HCT116 (cell line): ENCODE results near the gene DGKK. TPM values are rescaled to one million over a fixed set of nuclear protein-coding genes. Genes with fewer than 3 reads are reported as not detected.

Experiments
- ATAC-seq: fragments of 200-7000 bp; cut with Tn5 transposase; 2 replicates; pipeline ENCODE4 v1.9.1; 2020; ENCODE audit warnings: mild to moderate bottlenecking, moderate library complexity
- BruUV-seq: library from RNA; stranded (reverse); fragments of 400-500 nt; replicated peaks from 2 replicates; lab custom pipeline; 2021; lab: Mats Ljungman, UMichigan
- CTCF ChIA-PET: fragments of 300-600 bp; sonication (Branson Sonifier 250); formaldehyde crosslinking; loops from one replicate; lab custom pipeline; 2021; ENCODE audit warnings: antibody characterized with exemption; lab: Charles Lee
- POLR2A ChIA-PET: fragments of 300-600, 350-600 bp; sonication (Branson Sonifier 250); formaldehyde crosslinking; loops from one replicate; lab custom pipeline; 2021; ENCODE audit warnings: antibody characterized with exemption; lab: Charles Lee
- RAD21 ChIA-PET, 2 experiments: fragments of 300-600 bp; sonication (Branson Sonifier 250); formaldehyde crosslinking; loops; one replicate each; lab custom pipeline; 2023; ENCODE audit warnings: low total read pairs in 2 of 2; ENCODE audit not compliant: uncharacterized antibody in 2 of 2, unreplicated experiment in 2 of 2, low non-redundant PET in 1 of 2; lab: Charles Lee
- DNase-seq: peaks from one replicate; pipeline ENCODE4 v3.0.0-alpha.2; 2010; ENCODE audit warnings: low read depth, low spot score
- H2AFZ ChIP-seq: fragments of 200-600 bp; shearing (Covaris generic), sonication (generic); 2 replicates; pipeline ENCODE4 v1.6.1; 2017; ENCODE audit warnings: low read depth, mixed run types, mixed read lengths, antibody characterized with exemption, low read length; ENCODE audit not compliant: poor library complexity, severe bottlenecking
- H3K27ac ChIP-seq: 2 replicates; pipeline ENCODE4 v1.5.1; 2012; ENCODE audit warnings: low read depth, low read length
- H3K27me3 ChIP-seq: fragments of 200-600 bp; sonication (generic); 2 replicates; pipeline ENCODE4 v1.6.1; 2016; ENCODE audit warnings: mixed run types, low read length, mixed read lengths; ENCODE audit not compliant: insufficient read depth
- H3K36me3 ChIP-seq, 2 experiments: fragments of 200-500 bp in 1 of 2; fragments of 200-600 bp in 1 of 2; sonication (Bioruptor generic) in 1 of 2; sonication (generic) in 1 of 2; 2 replicates each; pipeline versions ENCODE4 v1.5.1 to v1.6.1; 2014 to 2016; ENCODE audit warnings: low read length in 2 of 2, inconsistent platforms in 1 of 2, mixed read lengths in 1 of 2, mixed run types in 1 of 2; ENCODE audit not compliant: insufficient read depth in 2 of 2, control insufficient read depth in 1 of 2
- H3K4me1 ChIP-seq, 2 experiments: fragments of 200-600 bp in 1 of 2; sonication (generic) in 1 of 2; 2 replicates each; pipeline versions ENCODE4 v1.5.1 to v1.6.1; 2012 to 2017; ENCODE audit warnings: low read length in 2 of 2, inconsistent platforms in 1 of 2, mild to moderate bottlenecking in 1 of 2, mixed read lengths in 1 of 2, mixed run types in 1 of 2, moderate library complexity in 1 of 2; ENCODE audit not compliant: insufficient read depth in 2 of 2, control insufficient read depth in 1 of 2
- H3K4me2 ChIP-seq: fragments of 200-600 bp; sonication (generic); 2 replicates; pipeline ENCODE4 v1.6.1; 2017; ENCODE audit warnings: mixed run types, low read length, mixed read lengths
- H3K4me3 ChIP-seq, 2 experiments: fragments of 200-600 bp in 1 of 2; sonication (generic) in 1 of 2; replicated peaks in 1 of 2; 2 replicates each; pipeline ENCODE4 v1.5.1; 2011 to 2016; ENCODE audit warnings: low read length in 2 of 2, control low read depth in 1 of 2, low read depth in 1 of 2, mild to moderate bottlenecking in 1 of 2, mixed read lengths in 1 of 2, mixed run types in 1 of 2
- H3K79me2 ChIP-seq: fragments of 200-600 bp; sonication (generic); 2 replicates; pipeline ENCODE4 v1.6.1; 2017; ENCODE audit warnings: mild to moderate bottlenecking, mixed run types, low read length, moderate library complexity, mixed read lengths; ENCODE audit not compliant: insufficient read depth
- H3K9ac ChIP-seq: fragments of 200-600 bp; sonication (generic); 2 replicates; pipeline ENCODE4 v1.6.1; 2016; ENCODE audit warnings: low read length, mixed read lengths
- H3K9me2 ChIP-seq: fragments of 200-600 bp; sonication (generic), shearing (Covaris generic); 2 replicates; pipeline ENCODE4 v1.6.1; 2017; ENCODE audit warnings: mixed run types, mild to moderate bottlenecking, moderate library complexity; ENCODE audit not compliant: insufficient read depth
- H3K9me3 ChIP-seq, 2 experiments: fragments of 200-500 bp in 1 of 2; fragments of 200-600 bp in 1 of 2; sonication (Bioruptor generic) in 1 of 2; sonication (generic) in 1 of 2; 2 replicates each; pipeline ENCODE4 v1.6.1; 2014 to 2017; ENCODE audit warnings: low read length in 2 of 2, mixed read lengths in 2 of 2, inconsistent platforms in 1 of 2, low read depth in 1 of 2, mild to moderate bottlenecking in 1 of 2, mixed run types in 1 of 2, moderate library complexity in 1 of 2; ENCODE audit not compliant: control insufficient read depth in 1 of 2, insufficient read depth in 1 of 2
- H4K20me1 ChIP-seq: fragments of 200-600 bp; sonication (generic), shearing (Covaris generic); 2 replicates; pipeline ENCODE4 v1.6.1; 2017; ENCODE audit warnings: mixed run types, mild to moderate bottlenecking, moderate library complexity; ENCODE audit not compliant: insufficient read depth
- CBX3 ChIP-seq: IDR thresholded peaks from 2 replicates; pipeline ENCODE4 v1.6.1; 2012; ENCODE audit warnings: low read depth
- CEBPB ChIP-seq: IDR thresholded peaks from 2 replicates; pipeline ENCODE4 v1.6.1; 2012; ENCODE audit warnings: low read depth
- EGR1 ChIP-seq: IDR thresholded peaks from 2 replicates; pipeline ENCODE4 v1.6.1; 2012; ENCODE audit warnings: low read depth
- ELF1 ChIP-seq: IDR thresholded peaks from 2 replicates; pipeline ENCODE4 v1.6.1; 2012; ENCODE audit warnings: low read depth, borderline replicate concordance
- EZH2 ChIP-seq: fragments of 200-600 bp; sonication (generic); IDR thresholded peaks from 2 replicates; pipeline ENCODE4 v1.6.1; 2017; ENCODE audit warnings: antibody characterized with exemption, mixed run types
- EZH2phosphoT487 ChIP-seq: fragments of 200-600 bp; IDR thresholded peaks from 2 replicates; pipeline ENCODE4 v1.6.1; 2018; ENCODE audit warnings: antibody characterized with exemption, borderline replicate concordance
- FOSL1 ChIP-seq: IDR thresholded peaks from 2 replicates; pipeline ENCODE4 v1.6.1; 2012; ENCODE audit warnings: low read depth
- JUND ChIP-seq: IDR thresholded peaks from 2 replicates; pipeline ENCODE4 v1.6.1; 2012
- RAD21 ChIP-seq: IDR thresholded peaks from 2 replicates; pipeline ENCODE4 v1.6.1; 2012; ENCODE audit warnings: low read depth, mild to moderate bottlenecking
- SIN3A ChIP-seq: IDR thresholded peaks from 2 replicates; pipeline ENCODE4 v1.6.1; 2012; ENCODE audit warnings: low read depth
- SP1 ChIP-seq: IDR thresholded peaks from 2 replicates; pipeline ENCODE4 v1.6.1; 2012; ENCODE audit warnings: low read depth
- TCF7L2 ChIP-seq: IDR thresholded peaks from 2 replicates; pipeline ENCODE4 v1.7.0; 2011; ENCODE audit warnings: borderline replicate concordance, inconsistent platforms; ENCODE audit not compliant: insufficient read depth, insufficient read length; ENCODE audit errors: extremely low read depth
- YY1 ChIP-seq: IDR thresholded peaks from 2 replicates; pipeline ENCODE4 v1.6.1; 2011; ENCODE audit warnings: low read length, low read depth, moderate library complexity, mild to moderate bottlenecking; ENCODE audit not compliant: insufficient replicate concordance; ENCODE audit errors: extremely low read depth
- intact Hi-C: fragments of 100-400 bp; cut with micrococcal nuclease; formaldehyde crosslinking; loops from 2 replicates; pipeline ENCODE4 v1.10.0; 2022
- total RNA-seq: library from RNA; stranded (reverse); gene quantifications from one replicate; pipeline ENCODE4 v1.2.1, GENCODE V29; 2021; ENCODE audit not compliant: unreplicated experiment
- TF ChIP-seq, protein P1 (sequence below), 3 experiments: fragments of 200-600 bp in 1 of 3; sonication (generic) in 1 of 3; IDR thresholded peaks in 2 of 3; conservative IDR thresholded peaks in 1 of 3; 2 replicates each; pipeline ENCODE4 v1.5.1; 2012 to 2017; ENCODE audit warnings: low read depth in 2 of 3, low read length in 2 of 3, antibody characterized with exemption in 1 of 3, borderline replicate concordance in 1 of 3, control low read depth in 1 of 3, mild to moderate bottlenecking in 1 of 3, mixed read lengths in 1 of 3, mixed run types in 1 of 3, moderate library complexity in 1 of 3; ENCODE audit not compliant: insufficient read depth in 1 of 3
- TF ChIP-seq, protein P2 (sequence below): IDR thresholded peaks from 2 replicates; pipeline ENCODE4 v1.6.1; 2012
- TF ChIP-seq, protein P3 (sequence below): IDR thresholded peaks from 2 replicates; pipeline ENCODE4 v1.6.1; 2012
- TF ChIP-seq, protein P4 (sequence below): IDR thresholded peaks from 2 replicates; pipeline ENCODE4 v1.6.1; 2011; ENCODE audit warnings: mild to moderate bottlenecking, low read length, moderate library complexity; ENCODE audit not compliant: insufficient replicate concordance; ENCODE audit errors: extremely low read depth

Gene DGKK
- total RNA-seq, 1 experiment from 2014 or later, result not detected

DNA sequence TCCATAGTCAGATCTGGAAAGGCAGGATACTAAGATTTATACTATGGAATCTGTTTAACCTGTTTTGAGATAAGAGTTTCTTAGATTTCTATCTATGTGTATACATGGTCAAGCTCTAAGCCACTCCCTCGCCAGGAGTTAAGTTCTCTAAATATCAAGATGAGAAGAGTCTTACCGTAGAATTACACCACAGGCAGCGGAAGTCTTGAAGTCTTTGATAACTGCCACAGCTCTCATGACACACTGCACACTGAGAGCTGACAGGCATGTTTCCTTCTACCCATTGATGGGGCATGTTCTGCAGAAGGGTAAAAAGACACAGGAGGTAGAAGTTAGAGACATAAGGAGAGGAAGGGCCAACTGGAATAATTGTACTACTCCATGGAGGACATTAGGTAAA, 67.7 kb downstream of the DGKK start:
- H3K9me3 ChIP-seq, result no peaks in the 10 kb centered on the region
- 0 out of 2 replicates have a peak, but pooled peaks cover 9% of the 10 kb centered on the region for H3K27me3 ChIP-seq
- no peak overlapping the region for H3K9ac ChIP-seq
- H2AFZ ChIP-seq, result no peak overlapping the region
- TF ChIP-seq FOSL1, result no peak
- TF ChIP-seq EZH2phosphoT487, result no peak
- TF ChIP-seq, protein P1, sequence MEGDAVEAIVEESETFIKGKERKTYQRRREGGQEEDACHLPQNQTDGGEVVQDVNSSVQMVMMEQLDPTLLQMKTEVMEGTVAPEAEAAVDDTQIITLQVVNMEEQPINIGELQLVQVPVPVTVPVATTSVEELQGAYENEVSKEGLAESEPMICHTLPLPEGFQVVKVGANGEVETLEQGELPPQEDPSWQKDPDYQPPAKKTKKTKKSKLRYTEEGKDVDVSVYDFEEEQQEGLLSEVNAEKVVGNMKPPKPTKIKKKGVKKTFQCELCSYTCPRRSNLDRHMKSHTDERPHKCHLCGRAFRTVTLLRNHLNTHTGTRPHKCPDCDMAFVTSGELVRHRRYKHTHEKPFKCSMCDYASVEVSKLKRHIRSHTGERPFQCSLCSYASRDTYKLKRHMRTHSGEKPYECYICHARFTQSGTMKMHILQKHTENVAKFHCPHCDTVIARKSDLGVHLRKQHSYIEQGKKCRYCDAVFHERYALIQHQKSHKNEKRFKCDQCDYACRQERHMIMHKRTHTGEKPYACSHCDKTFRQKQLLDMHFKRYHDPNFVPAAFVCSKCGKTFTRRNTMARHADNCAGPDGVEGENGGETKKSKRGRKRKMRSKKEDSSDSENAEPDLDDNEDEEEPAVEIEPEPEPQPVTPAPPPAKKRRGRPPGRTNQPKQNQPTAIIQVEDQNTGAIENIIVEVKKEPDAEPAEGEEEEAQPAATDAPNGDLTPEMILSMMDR (IDR thresholded peaks at IDR 0.05 in 2 of 3, conservative IDR thresholded peaks at IDR 0.05 in 1 of 3; ENCODE audit: borderline replicate concordance in 1 of 3, insufficient read depth in 1 of 3, low read depth in 2 of 3, low read length in 2 of 3), result no peak
- TF ChIP-seq CEBPB, result no peak
- TF ChIP-seq RAD21, result no peak
- TF ChIP-seq EZH2, result no peak
- TF ChIP-seq, protein P2, sequence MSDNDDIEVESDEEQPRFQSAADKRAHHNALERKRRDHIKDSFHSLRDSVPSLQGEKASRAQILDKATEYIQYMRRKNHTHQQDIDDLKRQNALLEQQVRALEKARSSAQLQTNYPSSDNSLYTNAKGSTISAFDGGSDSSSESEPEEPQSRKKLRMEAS, result no peak
- no peak for TF ChIP-seq SP1
- no peak for TF ChIP-seq TCF7L2
- TF ChIP-seq YY1, result no peak
- no peak for TF ChIP-seq JUND
- TF ChIP-seq, protein P3, sequence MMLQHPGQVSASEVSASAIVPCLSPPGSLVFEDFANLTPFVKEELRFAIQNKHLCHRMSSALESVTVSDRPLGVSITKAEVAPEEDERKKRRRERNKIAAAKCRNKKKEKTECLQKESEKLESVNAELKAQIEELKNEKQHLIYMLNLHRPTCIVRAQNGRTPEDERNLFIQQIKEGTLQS, result no peak
- TF ChIP-seq, protein P4, sequence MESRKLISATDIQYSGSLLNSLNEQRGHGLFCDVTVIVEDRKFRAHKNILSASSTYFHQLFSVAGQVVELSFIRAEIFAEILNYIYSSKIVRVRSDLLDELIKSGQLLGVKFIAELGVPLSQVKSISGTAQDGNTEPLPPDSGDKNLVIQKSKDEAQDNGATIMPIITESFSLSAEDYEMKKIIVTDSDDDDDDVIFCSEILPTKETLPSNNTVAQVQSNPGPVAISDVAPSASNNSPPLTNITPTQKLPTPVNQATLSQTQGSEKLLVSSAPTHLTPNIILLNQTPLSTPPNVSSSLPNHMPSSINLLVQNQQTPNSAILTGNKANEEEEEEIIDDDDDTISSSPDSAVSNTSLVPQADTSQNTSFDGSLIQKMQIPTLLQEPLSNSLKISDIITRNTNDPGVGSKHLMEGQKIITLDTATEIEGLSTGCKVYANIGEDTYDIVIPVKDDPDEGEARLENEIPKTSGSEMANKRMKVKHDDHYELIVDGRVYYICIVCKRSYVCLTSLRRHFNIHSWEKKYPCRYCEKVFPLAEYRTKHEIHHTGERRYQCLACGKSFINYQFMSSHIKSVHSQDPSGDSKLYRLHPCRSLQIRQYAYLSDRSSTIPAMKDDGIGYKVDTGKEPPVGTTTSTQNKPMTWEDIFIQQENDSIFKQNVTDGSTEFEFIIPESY, result no peak
- no peak for TF ChIP-seq EGR1
- no peak for TF ChIP-seq CBX3
- no peak for TF ChIP-seq ELF1
- TF ChIP-seq SIN3A, result no peak
- ChIA-PET CTCF (no interaction called here), RAD21 (no interaction called here), POLR2A (no interaction called here)
- no peaks in the 10 kb centered on the region for H3K36me3 ChIP-seq
- DNase-seq (no peak), ATAC-seq (no peak)
- H3K9me2 ChIP-seq, result no peaks in the 10 kb centered on the region
- no peak overlapping the region for H3K27ac ChIP-seq
- no peaks in the 10 kb centered on the region for H3K4me1 ChIP-seq
- no peak overlapping the region for H3K4me3 ChIP-seq
- intact Hi-C loops, result no loop called here
- no peaks in the 10 kb centered on the region for H4K20me1 ChIP-seq
- no peak overlapping the region for H3K4me2 ChIP-seq
- BruUV-seq, result no TSS peak
- H3K79me2 ChIP-seq, result no peaks in the 10 kb centered on the region
